Hematopoietic multipotent progenitor cell treated with erythropoietin and hydrocortisone succinate and interleukin-3 and kit ligand, for 8 days (in vitro differentiated cells): ENCODE measurements around the gene FOXJ1.

ENCODE experiments used
- DNase-seq: peaks from one replicate; pipeline ENCODE4 v3.0.0-alpha.2; 2015

FOXJ1 gene

GRCh38 chr17:76139801-76140660 is 1.0 kb downstream of the FOXJ1 start:
- peak; percentile 20 for DNase-seq

- DNase-seq, result no peak
Observed at GRCh38 chr17:76138896-76139752, 1.9 kb downstream of the FOXJ1 start.

GRCh38 chr17:76138234-76138895 is 2.7 kb downstream of the FOXJ1 start:
- no peak for DNase-seq

- DNase-seq, result no peak
Observed at GRCh38 chr17:76137351-76138233, 3.5 kb downstream of the FOXJ1 start.

GRCh38 chr17:76137001-76137350 is 4.1 kb downstream of the FOXJ1 start:
- no peak for DNase-seq

- no peak for DNase-seq
Observed at GRCh38 chr17:76136276-76137000, 4.6 kb downstream of the FOXJ1 start.

GRCh38 chr17:76135810-76136188 is 5.2 kb downstream of the FOXJ1 start:
- no peak for DNase-seq

GRCh38 chr17:76134911-76135809 is 5.9 kb downstream of the FOXJ1 start:
- no peak for DNase-seq

GRCh38 chr17:76132574-76133338 is 8.3 kb downstream of the FOXJ1 start:
- DNase-seq, result no peak

- DNase-seq, result no peak
Observed at GRCh38 chr17:76131692-76132573, 9.1 kb downstream of the FOXJ1 start.

GRCh38 chr17:76131051-76131691 is 9.9 kb downstream of the FOXJ1 start:
- DNase-seq, result no peak

- DNase-seq, result no peak
Observed at GRCh38 chr17:76130473-76130872, 10.6 kb downstream of the FOXJ1 start.

GRCh38 chr17:76125922-76126321 is 15.1 kb downstream of the FOXJ1 start:
- no peak for DNase-seq

- no peak for DNase-seq
Observed at GRCh38 chr17:76125391-76125675, 15.7 kb downstream of the FOXJ1 start.

GRCh38 chr17:76124582-76125390 is 16.3 kb downstream of the FOXJ1 start:
- peak; percentile 29 for DNase-seq

- DNase-seq, result no peak
Observed at GRCh38 chr17:76123749-76124581, 17.1 kb downstream of the FOXJ1 start.

GRCh38 chr17:76123191-76123499 is 17.9 kb downstream of the FOXJ1 start:
- DNase-seq, result no peak
